ENCODE data around the gene ABCA5. TPM values are rescaled to one million over a fixed set of nuclear protein-coding genes. Genes with fewer than 3 reads are reported as not detected.
A peak's percentile ranks its signal among the peaks of the same experiment; 100 is the strongest.

ABCA5 gene
- total and polyA plus RNA-seq, 10 of the 15 experiments (the other 5 are each of a cell fraction or from before 2014, with no cell fraction given), result 11.8 to 31.1 (median 18.1) TPM

DNA sequence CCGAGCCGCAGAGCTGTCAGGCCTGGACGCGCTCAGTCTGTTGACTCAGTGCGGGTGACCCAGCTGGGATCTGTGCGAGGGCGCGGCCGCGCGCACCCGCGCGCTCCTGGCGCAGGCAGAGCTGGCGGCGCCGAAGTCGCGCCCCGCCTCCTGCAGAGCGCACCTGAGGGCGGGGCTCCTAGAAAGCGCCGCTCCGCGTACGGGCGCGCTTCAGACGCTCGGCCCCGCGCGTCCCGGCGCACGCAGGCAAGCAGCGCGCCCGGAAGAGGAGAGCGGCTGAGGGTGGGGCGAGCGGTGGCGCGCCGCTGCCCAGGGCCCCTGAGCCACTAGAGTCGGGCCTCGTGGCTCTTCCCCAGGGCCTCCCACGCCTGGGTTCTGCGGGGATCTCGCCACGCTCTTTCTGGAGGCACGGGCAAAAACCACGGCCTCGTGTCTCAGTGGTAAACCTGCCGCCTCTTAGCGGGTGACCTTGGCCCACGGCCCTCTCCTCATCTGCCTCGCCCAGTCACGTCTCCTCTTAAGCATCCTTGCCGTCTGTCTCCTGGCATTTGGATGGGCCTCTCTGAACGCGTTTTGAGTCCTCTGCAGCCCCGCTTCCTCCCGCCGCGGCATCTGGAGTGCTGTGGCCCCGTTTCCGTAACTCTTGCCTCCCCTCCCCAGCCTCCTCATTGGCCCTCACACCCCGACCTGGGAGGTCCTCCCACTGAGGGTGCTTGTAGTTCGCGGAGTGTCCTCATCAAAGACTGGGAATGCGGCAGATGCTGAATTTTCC lies at the start of gene ABCA5 (continued):
- TF ChIP-seq BRCA1 (IDR thresholded peaks at IDR 0.05; ENCODE audit: low read depth, low read length) (no peak), TARDBP (IDR thresholded peaks at IDR 0.05; ENCODE audit: borderline replicate concordance) (no peak), ZBED1 (IDR thresholded peaks at IDR 0.05; ENCODE audit: borderline replicate concordance) (no peak), STAT1 (conservative IDR thresholded peaks at IDR 0.05) (peak; percentile 50; the same call in 1 of the 2 replicates), KAT2A (conservative IDR thresholded peaks at IDR 0.05; ENCODE audit: control insufficient read depth, low read depth, low read length) (no peak), FOXM1 (IDR thresholded peaks at IDR 0.05; ENCODE audit: low read depth, low read length) (no peak), MTA3 (IDR thresholded peaks at IDR 0.05; ENCODE audit: borderline replicate concordance, low read length) (no peak), NR2C1 (IDR thresholded peaks at IDR 0.05) (no peak), CBX5 (IDR thresholded peaks at IDR 0.05; ENCODE audit: low read depth) (no peak), MYB (IDR thresholded peaks at IDR 0.05; ENCODE audit: borderline replicate concordance, low read depth, low read length) (no peak), HDAC2 (IDR thresholded peaks at IDR 0.05) (no peak), SUPT20H (IDR thresholded peaks at IDR 0.05; ENCODE audit: borderline replicate concordance, control insufficient read depth, low read depth, low read length) (no peak), YY1 (IDR thresholded peaks at IDR 0.05; ENCODE audit: low read depth, low read length) (peak; percentile 23; the same call in 1 of the 2 replicates), PML (IDR thresholded peaks at IDR 0.05; ENCODE audit: low read length) (peak; percentile 94; the same call in 1 of the 2 replicates), GABPA (IDR thresholded peaks at IDR 0.05; ENCODE audit: low read depth) (no peak), RB1 (IDR thresholded peaks at IDR 0.05; ENCODE audit: borderline replicate concordance) (peak; percentile 62; the same call in 1 of the 2 replicates), NR2C2 (IDR thresholded peaks at IDR 0.05; ENCODE audit: borderline replicate concordance, control insufficient read depth, insufficient read length, low read depth) (no peak), NRF1 (conservative IDR thresholded peaks at IDR 0.05; ENCODE audit: low read depth, low read length) (peak; percentile 53), BHLHE40 (IDR thresholded peaks at IDR 0.05; ENCODE audit: borderline replicate concordance in 1 of 2, low read depth in 2 of 2, low read length in 1 of 2) (peak; percentile 68 to 84; a peak in 3 of 4 replicates), CREB1 (IDR thresholded peaks at IDR 0.05; ENCODE audit: low read depth) (0 out of 2 replicates have a peak, but pooled peaks have one; percentile 51)
- TF ChIP-seq, protein P1, sequence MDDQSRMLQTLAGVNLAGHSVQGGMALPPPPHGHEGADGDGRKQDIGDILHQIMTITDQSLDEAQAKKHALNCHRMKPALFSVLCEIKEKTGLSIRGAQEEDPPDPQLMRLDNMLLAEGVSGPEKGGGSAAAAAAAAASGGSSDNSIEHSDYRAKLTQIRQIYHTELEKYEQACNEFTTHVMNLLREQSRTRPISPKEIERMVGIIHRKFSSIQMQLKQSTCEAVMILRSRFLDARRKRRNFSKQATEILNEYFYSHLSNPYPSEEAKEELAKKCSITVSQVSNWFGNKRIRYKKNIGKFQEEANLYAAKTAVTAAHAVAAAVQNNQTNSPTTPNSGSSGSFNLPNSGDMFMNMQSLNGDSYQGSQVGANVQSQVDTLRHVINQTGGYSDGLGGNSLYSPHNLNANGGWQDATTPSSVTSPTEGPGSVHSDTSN (IDR thresholded peaks at IDR 0.05; ENCODE audit: insufficient replicate concordance, low read depth, low read length), result no peak
- TF ChIP-seq, protein P2, sequence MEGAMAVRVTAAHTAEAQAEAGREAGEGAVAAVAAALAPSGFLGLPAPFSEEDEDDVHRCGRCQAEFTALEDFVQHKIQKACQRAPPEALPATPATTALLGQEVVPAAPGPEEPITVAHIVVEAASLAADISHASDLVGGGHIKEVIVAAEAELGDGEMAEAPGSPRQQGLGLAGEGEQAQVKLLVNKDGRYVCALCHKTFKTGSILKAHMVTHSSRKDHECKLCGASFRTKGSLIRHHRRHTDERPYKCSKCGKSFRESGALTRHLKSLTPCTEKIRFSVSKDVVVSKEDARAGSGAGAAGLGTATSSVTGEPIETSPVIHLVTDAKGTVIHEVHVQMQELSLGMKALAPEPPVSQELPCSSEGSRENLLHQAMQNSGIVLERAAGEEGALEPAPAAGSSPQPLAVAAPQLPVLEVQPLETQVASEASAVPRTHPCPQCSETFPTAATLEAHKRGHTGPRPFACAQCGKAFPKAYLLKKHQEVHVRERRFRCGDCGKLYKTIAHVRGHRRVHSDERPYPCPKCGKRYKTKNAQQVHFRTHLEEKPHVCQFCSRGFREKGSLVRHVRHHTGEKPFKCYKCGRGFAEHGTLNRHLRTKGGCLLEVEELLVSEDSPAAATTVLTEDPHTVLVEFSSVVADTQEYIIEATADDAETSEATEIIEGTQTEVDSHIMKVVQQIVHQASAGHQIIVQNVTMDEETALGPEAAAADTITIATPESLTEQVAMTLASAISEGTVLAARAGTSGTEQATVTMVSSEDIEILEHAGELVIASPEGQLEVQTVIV (IDR thresholded peaks at IDR 0.05; ENCODE audit: borderline replicate concordance, partially characterized antibody), result no peak
- TF ChIP-seq, protein P3, sequence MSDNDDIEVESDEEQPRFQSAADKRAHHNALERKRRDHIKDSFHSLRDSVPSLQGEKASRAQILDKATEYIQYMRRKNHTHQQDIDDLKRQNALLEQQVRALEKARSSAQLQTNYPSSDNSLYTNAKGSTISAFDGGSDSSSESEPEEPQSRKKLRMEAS (IDR thresholded peaks at IDR 0.05; ENCODE audit: low read depth, low read length), result peak; percentile 68; the same call in 1 of the 2 replicates
- TF ChIP-seq, protein P4, sequence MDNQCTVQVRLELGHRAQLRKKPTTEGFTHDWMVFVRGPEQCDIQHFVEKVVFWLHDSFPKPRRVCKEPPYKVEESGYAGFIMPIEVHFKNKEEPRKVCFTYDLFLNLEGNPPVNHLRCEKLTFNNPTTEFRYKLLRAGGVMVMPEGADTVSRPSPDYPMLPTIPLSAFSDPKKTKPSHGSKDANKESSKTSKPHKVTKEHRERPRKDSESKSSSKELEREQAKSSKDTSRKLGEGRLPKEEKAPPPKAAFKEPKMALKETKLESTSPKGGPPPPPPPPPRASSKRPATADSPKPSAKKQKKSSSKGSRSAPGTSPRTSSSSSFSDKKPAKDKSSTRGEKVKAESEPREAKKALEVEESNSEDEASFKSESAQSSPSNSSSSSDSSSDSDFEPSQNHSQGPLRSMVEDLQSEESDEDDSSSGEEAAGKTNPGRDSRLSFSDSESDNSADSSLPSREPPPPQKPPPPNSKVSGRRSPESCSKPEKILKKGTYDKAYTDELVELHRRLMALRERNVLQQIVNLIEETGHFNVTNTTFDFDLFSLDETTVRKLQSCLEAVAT (IDR thresholded peaks at IDR 0.05), result peak; percentile 41; the same call in 1 of the 2 replicates

Measured in GM12878 (cell line).